Measurements from ENCODE around the gene TRANK1.

Gene TRANK1

GRCh38 chr3:36843065-36844051, 101.5 kb downstream of the TRANK1 start:
- no peaks in the 10 kb centered on the region for H3K27me3 ChIP-seq (ENCODE audit: low read length)
- H3F3A ChIP-seq (ENCODE audit: insufficient read depth) = no peaks in the 10 kb centered on the region
- H3K4me3 ChIP-seq (ENCODE audit: insufficient read depth, low read length, poor library complexity, severe bottlenecking) = no peak overlapping the region
- no peaks in the 10 kb centered on the region for H3K79me2 ChIP-seq (ENCODE audit: insufficient read depth, low read length)
- no peaks in the 10 kb centered on the region for H4K20me1 ChIP-seq (ENCODE audit: low read depth, low read length)
- H3K9ac ChIP-seq (ENCODE audit: low read length) = no peak overlapping the region
- H3K9me3 ChIP-seq (ENCODE audit: insufficient read depth, low read length) = no peaks in the 10 kb centered on the region
- TF ChIP-seq CTCF (IDR thresholded peaks at IDR 0.05; ENCODE audit: insufficient read depth, low read length, poor library complexity, severe bottlenecking) (peak; percentile 35), EZH2phosphoT487 (conservative IDR thresholded peaks at IDR 0.05; ENCODE audit: low read length) (no peak)
- no peak overlapping the region for H3K27ac ChIP-seq (ENCODE audit: low read depth, low read length)
- peaks cover 16% of the 10 kb centered on the region for H3K36me3 ChIP-seq (ENCODE audit: low read length)
- H2AFZ ChIP-seq (ENCODE audit: low read depth, low read length, severe bottlenecking) = peak overlapping the region; percentile 11
- no peaks in the 10 kb centered on the region for H3K9me2 ChIP-seq (replicated peaks; ENCODE audit: insufficient read depth, low read length)
- H3K4me2 ChIP-seq (ENCODE audit: low read depth, low read length, poor library complexity, severe bottlenecking) = no peak overlapping the region

GRCh38 chr3:36842275-36842674, 102.6 kb downstream of the TRANK1 start:
- no peak overlapping the region for H3K9ac ChIP-seq (ENCODE audit: low read length)
- no peaks in the 10 kb centered on the region for H3K27me3 ChIP-seq (ENCODE audit: low read length)
- no peak overlapping the region for H3K4me3 ChIP-seq (ENCODE audit: insufficient read depth, low read length, poor library complexity, severe bottlenecking)
- no peaks in the 10 kb centered on the region for H3K9me2 ChIP-seq (replicated peaks; ENCODE audit: insufficient read depth, low read length)
- H3K27ac ChIP-seq (ENCODE audit: low read depth, low read length) = no peak overlapping the region
- TF ChIP-seq CTCF (IDR thresholded peaks at IDR 0.05; ENCODE audit: insufficient read depth, low read length, poor library complexity, severe bottlenecking) (no peak), EZH2phosphoT487 (conservative IDR thresholded peaks at IDR 0.05; ENCODE audit: low read length) (no peak)
- no peak overlapping the region for H3K4me2 ChIP-seq (ENCODE audit: low read depth, low read length, poor library complexity, severe bottlenecking)
- H3F3A ChIP-seq (ENCODE audit: insufficient read depth) = no peaks in the 10 kb centered on the region
- H2AFZ ChIP-seq (ENCODE audit: low read depth, low read length, severe bottlenecking) = no peak overlapping the region
- no peaks in the 10 kb centered on the region for H4K20me1 ChIP-seq (ENCODE audit: low read depth, low read length)
- no peaks in the 10 kb centered on the region for H3K9me3 ChIP-seq (ENCODE audit: insufficient read depth, low read length)
- peaks cover 16% of the 10 kb centered on the region for H3K36me3 ChIP-seq (ENCODE audit: low read length)
- no peaks in the 10 kb centered on the region for H3K79me2 ChIP-seq (ENCODE audit: insufficient read depth, low read length)

- no peak overlapping the region for H3K4me2 ChIP-seq (ENCODE audit: low read depth, low read length, poor library complexity, severe bottlenecking)
- H3K4me3 ChIP-seq (ENCODE audit: insufficient read depth, low read length, poor library complexity, severe bottlenecking) = no peak overlapping the region
- no peak overlapping the region for H3K9ac ChIP-seq (ENCODE audit: low read length)
- no peaks in the 10 kb centered on the region for H4K20me1 ChIP-seq (ENCODE audit: low read depth, low read length)
- H3K27ac ChIP-seq (ENCODE audit: low read depth, low read length) = no peak overlapping the region
- no peak for TF ChIP-seq EZH2phosphoT487 (conservative IDR thresholded peaks at IDR 0.05; ENCODE audit: low read length)
- no peak for TF ChIP-seq CTCF (IDR thresholded peaks at IDR 0.05; ENCODE audit: insufficient read depth, low read length, poor library complexity, severe bottlenecking)
- no peaks in the 10 kb centered on the region for H3K9me2 ChIP-seq (replicated peaks; ENCODE audit: insufficient read depth, low read length)
- H3K79me2 ChIP-seq (ENCODE audit: insufficient read depth, low read length) = no peaks in the 10 kb centered on the region
- no peak overlapping the region for H2AFZ ChIP-seq (ENCODE audit: low read depth, low read length, severe bottlenecking)
- H3K27me3 ChIP-seq (ENCODE audit: low read length) = no peaks in the 10 kb centered on the region
- no peaks in the 10 kb centered on the region for H3F3A ChIP-seq (ENCODE audit: insufficient read depth)
- no peaks in the 10 kb centered on the region for H3K9me3 ChIP-seq (ENCODE audit: insufficient read depth, low read length)
- peaks cover 12% of the 10 kb centered on the region for H3K36me3 ChIP-seq (ENCODE audit: low read length)
Measured at GRCh38 chr3:36840453-36840921, 104.4 kb downstream of the TRANK1 start.
